IMR-90 (cell line): ENCODE measurements around the gene GSN. TPM values are rescaled to one million over a fixed set of nuclear protein-coding genes. Genes with fewer than 3 reads are reported as not detected.

Source experiments
- ATAC-seq: fragments of 200-7000 bp; cut with Tn5 transposase; 2 replicates; pipeline ENCODE4 v1.9.1; 2020; ENCODE audit warnings: low read depth, mild to moderate bottlenecking, moderate library complexity
- BruUV-seq: library from RNA; stranded (reverse); fragments of 400-500 nt; replicated peaks from 2 replicates; lab custom pipeline; 2021; lab: Mats Ljungman, UMichigan
- CTCF ChIA-PET: fragments of 300-600 bp; formaldehyde crosslinking; extraction: SDS; loops from one replicate; lab custom pipeline; 2021; ENCODE audit warnings: antibody characterized with exemption; lab: Yijun Ruan, JAX
- POLR2A ChIA-PET: fragments of 300-600 bp; sonication (Branson Sonifier 250); formaldehyde crosslinking; loops from one replicate; lab custom pipeline; 2022; ENCODE audit warnings: antibody characterized with exemption; ENCODE audit not compliant: unreplicated experiment; lab: Charles Lee
- DNase-seq: peaks from one replicate; pipeline ENCODE4 v3.0.0; 2013
- H2AFZ ChIP-seq: replicated peaks from 2 replicates; pipeline ENCODE3; 2013; ENCODE audit warnings: low read length, mild to moderate bottlenecking; ENCODE audit not compliant: poor library complexity
- H2AK5ac ChIP-seq: 2 replicates; pipeline ENCODE4 v1.6.1; 2013; ENCODE audit warnings: low read depth, low read length, inconsistent platforms
- H2AK9ac ChIP-seq: replicated peaks from 2 replicates; pipeline ENCODE3; 2013; ENCODE audit warnings: mild to moderate bottlenecking, low read depth, low read length, moderate library complexity; ENCODE audit not compliant: poor library complexity
- H2BK120ac ChIP-seq: 2 replicates; pipeline ENCODE4 v1.6.1; 2013; ENCODE audit warnings: low read depth, low read length, inconsistent platforms
- H2BK15ac ChIP-seq: 3 replicates; pipeline ENCODE4 v1.6.1; 2013; ENCODE audit warnings: low read depth, low read length, inconsistent platforms
- H2BK20ac ChIP-seq: 2 replicates; pipeline ENCODE4 v1.6.1; 2013; ENCODE audit warnings: low read depth, mild to moderate bottlenecking, inconsistent platforms, low read length, moderate library complexity
- H2BK5ac ChIP-seq: 2 replicates; pipeline ENCODE4 v1.6.1; 2013; ENCODE audit warnings: mild to moderate bottlenecking, low read depth, low read length, inconsistent platforms; ENCODE audit not compliant: poor library complexity, severe bottlenecking
- H3K14ac ChIP-seq: replicated peaks from 2 replicates; pipeline ENCODE4 v1.6.1; 2013; ENCODE audit warnings: low read depth, low read length, inconsistent platforms
- H3K18ac ChIP-seq: 2 replicates; pipeline ENCODE4 v1.6.1; 2013; ENCODE audit warnings: low read depth, low read length, control low read depth
- H3K23ac ChIP-seq: 2 replicates; pipeline ENCODE4 v1.6.1; 2013; ENCODE audit warnings: low read depth, low read length, inconsistent platforms
- H3K27ac ChIP-seq: 2 replicates; pipeline ENCODE4 v1.5.1; 2013; ENCODE audit warnings: mild to moderate bottlenecking, control low read depth, low read length; ENCODE audit not compliant: insufficient read depth
- H3K27me3 ChIP-seq: 2 replicates; pipeline ENCODE4 v1.6.1; 2013; ENCODE audit warnings: low read length; ENCODE audit not compliant: control insufficient read depth, insufficient read depth
- H3K36me3 ChIP-seq: 2 replicates; pipeline ENCODE4 v1.6.1; 2013; ENCODE audit warnings: low read length, mixed read lengths; ENCODE audit not compliant: control insufficient read depth, insufficient read depth
- H3K4ac ChIP-seq: 2 replicates; pipeline ENCODE4 v1.6.1; 2013; ENCODE audit warnings: low read depth, low read length, inconsistent platforms
- H3K4me1 ChIP-seq: 2 replicates; pipeline ENCODE4 v1.6.1; 2013; ENCODE audit warnings: low read length, mixed read lengths; ENCODE audit not compliant: control insufficient read depth, insufficient read depth
- H3K4me2 ChIP-seq: 2 replicates; pipeline ENCODE4 v1.6.1; 2013; ENCODE audit warnings: low read depth, mild to moderate bottlenecking, control low read depth, low read length, moderate library complexity
- H3K4me3 ChIP-seq: 2 replicates; pipeline ENCODE4 v1.5.1; 2013; ENCODE audit warnings: low read depth, mild to moderate bottlenecking, control low read depth, low read length, moderate library complexity; ENCODE audit not compliant: insufficient read depth
- H3K56ac ChIP-seq: 2 replicates; pipeline ENCODE4 v1.6.1; 2013; ENCODE audit warnings: low read length, inconsistent platforms; ENCODE audit not compliant: insufficient read depth; ENCODE audit errors: extremely low read depth
- H3K79me1 ChIP-seq, 2 experiments: 2 replicates each; pipeline ENCODE4 v1.6.1; 2013; ENCODE audit warnings: low read length in 2 of 2, inconsistent platforms in 1 of 2, low read depth in 1 of 2
- H3K9ac ChIP-seq: 2 replicates; pipeline ENCODE4 v1.6.1; 2013; ENCODE audit warnings: low read depth, low read length, control low read depth
- H3K9me1 ChIP-seq: 2 replicates; pipeline ENCODE4 v1.6.1; 2013; ENCODE audit warnings: low read length, inconsistent platforms; ENCODE audit not compliant: insufficient read depth
- H3K9me3 ChIP-seq: 2 replicates; pipeline ENCODE4 v1.6.1; 2013; ENCODE audit warnings: low read length; ENCODE audit not compliant: control insufficient read depth, insufficient read depth
- H4K20me1 ChIP-seq: 2 replicates; pipeline ENCODE4 v1.6.1; 2013; ENCODE audit warnings: low read length, inconsistent platforms; ENCODE audit not compliant: insufficient read depth
- H4K5ac ChIP-seq: 2 replicates; pipeline ENCODE4 v1.6.1; 2013; ENCODE audit warnings: mild to moderate bottlenecking, low read depth, low read length, control low read depth
- H4K8ac ChIP-seq, 2 experiments: 2 replicates each; pipeline ENCODE4 v1.6.1; 2013; ENCODE audit warnings: low read depth in 2 of 2, low read length in 2 of 2, control low read depth in 1 of 2, inconsistent platforms in 1 of 2
- H4K91ac ChIP-seq: 2 replicates; pipeline ENCODE4 v1.6.1; 2013; ENCODE audit warnings: low read depth, low read length, inconsistent platforms; ENCODE audit not compliant: insufficient read depth
- BHLHE40 ChIP-seq: fragments of 150-350 bp; IDR thresholded peaks from 2 replicates; pipeline ENCODE4 v1.6.1; 2016; ENCODE audit warnings: mild to moderate bottlenecking, low read depth, low read length
- CEBPB ChIP-seq: IDR thresholded peaks from 2 replicates; pipeline ENCODE4 v1.6.1; 2012; ENCODE audit warnings: low read depth, low read length, improper control_type of control experiment
- CHD1 ChIP-seq: IDR thresholded peaks from 2 replicates; pipeline ENCODE4 v1.6.1; 2012; ENCODE audit warnings: low read depth, low read length, improper control_type of control experiment
- CTCF ChIP-seq: conservative IDR thresholded peaks from 2 replicates; pipeline ENCODE4 v1.5.1; 2012; ENCODE audit warnings: mild to moderate bottlenecking, low read depth, low read length, improper control_type of control experiment
- ELK1 ChIP-seq: fragments of 150-350 bp; IDR thresholded peaks from 2 replicates; pipeline ENCODE4 v1.6.1; 2016; ENCODE audit warnings: low read depth, mild to moderate bottlenecking, low read length, moderate library complexity, borderline replicate concordance
- FOS ChIP-seq: fragments of 150-350 bp; IDR thresholded peaks from 2 replicates; pipeline ENCODE4 v1.6.1; 2016; ENCODE audit warnings: low read depth, low read length
- MAFK ChIP-seq: IDR thresholded peaks from 2 replicates; pipeline ENCODE4 v1.6.1; 2012; ENCODE audit warnings: low read depth, low read length, improper control_type of control experiment
- MAZ ChIP-seq: IDR thresholded peaks from 2 replicates; pipeline ENCODE4 v1.6.1; 2012; ENCODE audit warnings: low read depth, mild to moderate bottlenecking, low read length, improper control_type of control experiment, moderate library complexity, borderline replicate concordance
- MXI1 ChIP-seq: IDR thresholded peaks from 2 replicates; pipeline ENCODE4 v1.6.1; 2012; ENCODE audit warnings: low read depth, mild to moderate bottlenecking, low read length, moderate library complexity, borderline replicate concordance
- NFE2L2 ChIP-seq: fragments of 150-350 bp; IDR thresholded peaks from 2 replicates; pipeline ENCODE4 v1.6.1; 2016; ENCODE audit warnings: low read depth, mild to moderate bottlenecking, low read length
- POLR2A ChIP-seq: IDR thresholded peaks from 2 replicates; pipeline ENCODE4 v1.6.1; 2012; ENCODE audit warnings: mild to moderate bottlenecking, low read depth, low read length
- RAD21 ChIP-seq: IDR thresholded peaks from 2 replicates; pipeline ENCODE4 v1.6.1; 2012; ENCODE audit warnings: low read length, improper control_type of control experiment
- RCOR1 ChIP-seq: IDR thresholded peaks from 2 replicates; pipeline ENCODE4 v1.6.1; 2012; ENCODE audit warnings: mild to moderate bottlenecking, low read length, improper control_type of control experiment; ENCODE audit not compliant: insufficient replicate concordance
- RFX5 ChIP-seq: IDR thresholded peaks from 2 replicates; pipeline ENCODE4 v1.8.0; 2012; ENCODE audit warnings: low read depth, mild to moderate bottlenecking, low read length, moderate library complexity
- SMC3 ChIP-seq: fragments of 150-350 bp; IDR thresholded peaks from 2 replicates; pipeline ENCODE4 v1.6.1; 2016; ENCODE audit warnings: low read depth, mild to moderate bottlenecking, antibody characterized with exemption, low read length, moderate library complexity
- USF2 ChIP-seq: fragments of 150-350 bp; IDR thresholded peaks from 2 replicates; pipeline ENCODE4 v1.6.1; 2017; ENCODE audit warnings: mild to moderate bottlenecking, antibody characterized with exemption, low read length, low read depth
- WGBS, 2 experiments: methylation state at CpG; one replicate each; pipeline versions ENCODE4 v1.1.5 to v1.1.7; 2013; ENCODE audit warnings: missing lambda C conversion rate in 2 of 2; ENCODE audit not compliant: insufficient read length in 1 of 2; ENCODE audit errors: extremely low coverage in 2 of 2; 5-methylcytosine and 5-hydroxymethylcytosine counted together
- dilution Hi-C: fragments of 300-500 bp; cut with HindIII; formaldehyde crosslinking; loops from one replicate; pipeline ENCODE4 v1.14.3; 2018; ENCODE audit warnings: low sequenced_read_pairs; ENCODE audit not compliant: unreplicated experiment
- in situ Hi-C: fragments of 300-500 bp; cut with MboI; formaldehyde crosslinking; loops from 3 replicates; pipeline ENCODE4 v1.14.3; 2019; ENCODE audit warnings: low sequenced_read_pairs, inconsistent platforms, mixed read lengths
- intact Hi-C: fragments of 100-400 bp; cut with micrococcal nuclease; formaldehyde crosslinking; loops from 2 replicates; pipeline ENCODE4 v1.10.0; 2022
- polyA plus RNA-seq, 3 experiments: library from polyadenylated mRNA; depleted of rRNA; stranded (reverse); fragments of >200 nt; gene quantifications; 2 replicates each; pipeline ENCODE4 v1.2.3, GENCODE V29; 2012; ENCODE audit warnings: low replicate concordance in 1 of 3
- total RNA-seq: library from RNA; depleted of rRNA; stranded (reverse); fragments of >200 nt; gene quantifications from 2 replicates; pipeline ENCODE4 v1.2.3, GENCODE V29; 2012

GSN gene
- total and polyA plus RNA-seq, 2 of the 4 experiments (the other 2 are of a cell fraction), result 495 to 547 TPM

- Histone ChIP-seq H2BK15ac (peak overlapping the region; percentile 57; the same call in 2 of the 3 replicates), H2BK120ac (peak overlapping the region; percentile 94), H4K8ac (peak overlapping the region in 1 of 2 experiments; percentile 99; a peak in 3 of 4 replicates), H3K23ac (peak overlapping the region; percentile 69), H4K5ac (peak overlapping the region; percentile 11; the same call in 1 of the 2 replicates), H3K4me2 (no peak overlapping the region), H3K4me1 (peaks cover 8% of the 10 kb centered on the region), H2BK5ac (peak overlapping the region; percentile 88), H2AK5ac (peak overlapping the region; percentile 69), H2BK20ac (peak overlapping the region; percentile 91), H3K27me3 (no peaks in the 10 kb centered on the region), H3K9me3 (no peaks in the 10 kb centered on the region), H3K4me3 (no peak overlapping the region), H3K56ac (peak overlapping the region; percentile 16; the same call in 1 of the 2 replicates), H2AK9ac (peak overlapping the region; percentile 92), H4K91ac (peak overlapping the region; percentile 91), H4K20me1 (no peaks in the 10 kb centered on the region), H3K4ac (peak overlapping the region; percentile 94), H3K79me1 (peaks cover 0 to 5% of the 10 kb centered on the region in 2 experiments; a peak in 1 of 4 replicates), H3K27ac (peak overlapping the region; percentile 12; the same call in 1 of the 2 replicates), H3K9ac (no peak overlapping the region), H3K9me1 (peaks cover 19% of the 10 kb centered on the region), H3K14ac (peak overlapping the region; percentile 90), H3K18ac (peak overlapping the region; percentile 12), H3K36me3 (no peaks in the 10 kb centered on the region), H2AFZ (peak overlapping the region; percentile 3)
- WGBS, 2 experiments, result 100% methylated on average over 3 of the region's 6 CpGs; no CpG with 5 or more reads in 1 of the 2 experiments
- no TSS peak for BruUV-seq
- ChIA-PET CTCF (interaction anchor here (0.9 to 2.5 kb wide), 5 partner anchors 18 to 85 kb away, joined by 3 to 8 read pairs (median 3); no protein-coding TSS in a partner anchor), POLR2A (no interaction called here)
- in situ Hi-C loops (no loop called here), dilution Hi-C loops (no loop called here), intact Hi-C loops (no loop called here)
- DNase-seq, result no peak
- TF ChIP-seq NFE2L2 (no peak), ELK1 (no peak), RFX5 (no peak), CTCF (no peak), RAD21 (no peak), MAFK (no peak), USF2 (no peak), FOS (no peak), RCOR1 (no peak), MAZ (no peak), CEBPB (no peak), MXI1 (no peak), CHD1 (no peak), SMC3 (no peak), POLR2A (no peak), BHLHE40 (no peak)
- no peak for ATAC-seq
Observed at GRCh38 chr9:121234832-121235161, 33.2 kb upstream of the GSN start.
